ENCODE measurements around the gene EIF4A2.

GRCh38 chr3:186783731-186784515 lies 546 bp downstream of the EIF4A2 start:
- TF ChIP-seq CTCF (optimal IDR thresholded peaks at IDR 0.05 in 1 of 3, IDR thresholded peaks at IDR 0.05 in 1 of 3, conservative IDR thresholded peaks at IDR 0.05 in 1 of 3; ENCODE audit: extremely low read depth in 1 of 3, insufficient read depth in 2 of 3, low read length in 3 of 3) (no peak), EZH2 (IDR thresholded peaks at IDR 0.05; ENCODE audit: low read length) (no peak)
